K562 (cell line): Measurements from ENCODE around the gene MLX. TPM values are rescaled to one million over a fixed set of nuclear protein-coding genes. Genes with fewer than 3 reads are reported as not detected.
A peak's percentile ranks its signal among the peaks of the same experiment; 100 is the strongest.

Experiments
- ATAC-seq: fragments of 200-7000 bp; cut with Tn5 transposase; 3 replicates; pipeline ENCODE4 v1.9.1; 2020; ENCODE audit warnings: moderate library complexity
- BruUV-seq: library from RNA; stranded (reverse); fragments of 400-500 nt; replicated peaks from 2 replicates; lab custom pipeline; 2021; lab: Mats Ljungman, UMichigan
- CTCF ChIA-PET: fragments of 300-600 bp; formaldehyde crosslinking; extraction: SDS; loops from one replicate; lab custom pipeline; 2021; ENCODE audit warnings: low intra/inter-chr PET ratio; lab: Yijun Ruan, JAX
- POLR2A ChIA-PET: fragments of 300-600, 350-650 bp; sonication (Branson Sonifier 250); formaldehyde crosslinking; extraction: SDS; loops from one replicate; lab custom pipeline; 2021; ENCODE audit warnings: antibody characterized with exemption, inconsistent platforms; lab: Yijun Ruan, JAX
- DNase-seq, 4 experiments: peaks; one replicate each; pipeline versions ENCODE4 v3.0.0 to v3.0.0-alpha.2; 2011 to 2018; ENCODE audit warnings: low spot score in 3 of 4, mixed read lengths in 3 of 4; ENCODE audit errors: extremely low read depth in 1 of 4
- FAIRE-seq: peaks from 2 replicates; lab custom pipeline; 2011; peaks lifted over from hg19 to GRCh38; lab: Jason Lieb, UNC
- H2AFZ ChIP-seq: 2 replicates; pipeline ENCODE4 v1.6.0; 2011; ENCODE audit warnings: low read depth, low read length, control low read depth, inconsistent platforms
- H3K27ac ChIP-seq: fragments of 200-600 bp; 3 replicates; pipeline ENCODE4 v1.8.0; 2011; ENCODE audit warnings: low read depth, mild to moderate bottlenecking, control low read depth, inconsistent platforms, low read length, moderate library complexity, mixed read lengths; ENCODE audit errors: extremely low read depth
- H3K27me3 ChIP-seq, 2 experiments: fragments of 300-600 bp in 1 of 2; 2 replicates in 1 of 2; 3 replicates in 1 of 2; pipeline versions ENCODE4 v1.6.0 to v1.8.0; 2011; ENCODE audit warnings: inconsistent platforms in 2 of 2, low read length in 2 of 2, mild to moderate bottlenecking in 1 of 2, mixed read lengths in 1 of 2, moderate library complexity in 1 of 2; ENCODE audit not compliant: control insufficient read depth in 2 of 2, insufficient read depth in 2 of 2
- H3K36me3 ChIP-seq: fragments of 300-600 bp; 3 replicates; pipeline ENCODE4 v1.8.0; 2011; ENCODE audit warnings: mild to moderate bottlenecking, low read length, inconsistent platforms; ENCODE audit not compliant: control insufficient read depth, insufficient read depth
- H3K4me1 ChIP-seq, 2 experiments: fragments of 200-600 bp in 1 of 2; replicated peaks in 1 of 2; 2 replicates in 1 of 2; 3 replicates in 1 of 2; pipeline versions ENCODE4 v1.5.1 to v1.8.0; 2011; ENCODE audit warnings: inconsistent platforms in 2 of 2, low read length in 2 of 2, mild to moderate bottlenecking in 1 of 2, mixed read lengths in 1 of 2, moderate library complexity in 1 of 2; ENCODE audit not compliant: control insufficient read depth in 2 of 2, insufficient read depth in 2 of 2
- H3K4me2 ChIP-seq: 2 replicates; pipeline ENCODE4 v1.6.1; 2011; ENCODE audit warnings: low read length, control low read depth, inconsistent platforms, mixed read lengths; ENCODE audit not compliant: insufficient read depth
- H3K4me3 ChIP-seq: fragments of 200-600 bp; sonication (generic), shearing (Covaris generic); 2 replicates; pipeline ENCODE4 v1.5.1; 2016; ENCODE audit warnings: control low read depth, inconsistent platforms
- H3K79me2 ChIP-seq: fragments of 200-600 bp; 3 replicates; pipeline ENCODE4 v1.8.0; 2011; ENCODE audit warnings: low read length, inconsistent platforms; ENCODE audit not compliant: control insufficient read depth, insufficient read depth
- H3K9ac ChIP-seq, 2 experiments: 2 replicates each; pipeline versions ENCODE4 v1.6.0 to v1.6.1; 2011; ENCODE audit warnings: low read depth in 2 of 2, low read length in 2 of 2, control low read depth in 1 of 2, inconsistent platforms in 1 of 2, mild to moderate bottlenecking in 1 of 2, mixed read lengths in 1 of 2; ENCODE audit not compliant: insufficient read depth in 1 of 2
- H3K9me1 ChIP-seq: one replicate; pipeline ENCODE4 v1.6.0; 2011; ENCODE audit warnings: inconsistent platforms, mild to moderate bottlenecking, low read length, moderate library complexity; ENCODE audit not compliant: control insufficient read depth, insufficient read depth
- H3K9me3 ChIP-seq: replicated peaks from 2 replicates; pipeline ENCODE4 v1.5.1; 2011; ENCODE audit warnings: low read depth, low read length, inconsistent platforms; ENCODE audit not compliant: control insufficient read depth, insufficient read depth
- H4K20me1 ChIP-seq: replicated peaks from 2 replicates; pipeline ENCODE4 v1.6.1; 2011; ENCODE audit warnings: low read length, inconsistent platforms, mixed read lengths; ENCODE audit not compliant: control insufficient read depth, insufficient read depth
- BCOR ChIP-seq: fragments of 450-650 bp; IDR thresholded peaks from 2 replicates; pipeline ENCODE4 v1.6.1; 2016
- CSDE1 ChIP-seq, 2 experiments: fragments of 450-650 bp; IDR thresholded peaks; 2 replicates each; pipeline ENCODE4 v1.6.1; 2016; ENCODE audit warnings: mild to moderate bottlenecking in 1 of 2
- EP300 ChIP-seq: IDR thresholded peaks from 2 replicates; pipeline ENCODE4 v1.6.1; 2012; ENCODE audit warnings: low read length, improper control_type of control experiment
- KAT7 ChIP-seq: sonication (generic); formaldehyde crosslinking; IDR thresholded peaks from 2 replicates; pipeline ENCODE4 v1.8.0; 2022; ENCODE audit warnings: missing genetic modification reagents, mild to moderate bottlenecking, borderline replicate concordance
- KDM4B ChIP-seq, 2 experiments: fragments of 450-650 bp in 1 of 2; sonication (generic) in 1 of 2; IDR thresholded peaks; 2 replicates each; pipeline ENCODE4 v1.6.1; 2016 to 2017; ENCODE audit warnings: borderline replicate concordance in 2 of 2, antibody characterized with exemption in 1 of 2, low read depth in 1 of 2, mild to moderate bottlenecking in 1 of 2
- L3MBTL2 ChIP-seq: fragments of 450-650 bp; IDR thresholded peaks from 2 replicates; pipeline ENCODE4 v1.6.1; 2016; ENCODE audit warnings: mild to moderate bottlenecking, moderate library complexity
- NFIC ChIP-seq: fragments of 450-650 bp; IDR thresholded peaks from 2 replicates; pipeline ENCODE4 v1.6.1; 2017; ENCODE audit warnings: mild to moderate bottlenecking, inconsistent platforms
- PHF21A ChIP-seq: fragments of 450-650 bp; IDR thresholded peaks from 2 replicates; pipeline ENCODE4 v1.6.1; 2017; ENCODE audit warnings: low read depth, borderline replicate concordance
- TCF7 ChIP-seq: sonication (generic); IDR thresholded peaks from 2 replicates; pipeline ENCODE4 v1.6.1; 2016; ENCODE audit warnings: antibody characterized with exemption, borderline replicate concordance
- WGBS: fragments of 100-300 bp; shearing (Covaris generic); methylation state at CpG from one replicate; pipeline ENCODE4 v1.1.6; 2016; ENCODE audit warnings: low coverage, mixed read lengths; ENCODE audit not compliant: insufficient coverage; ENCODE audit errors: missing lambda C conversion rate; 5-methylcytosine and 5-hydroxymethylcytosine counted together
- in situ Hi-C: fragments of 300-500 bp; cut with MboI; formaldehyde crosslinking; loops from 4 replicates; pipeline ENCODE4 v1.15.0; 2018; ENCODE audit warnings: inconsistent platforms, mixed read lengths
- intact Hi-C: fragments of 100-400 bp; cut with micrococcal nuclease; formaldehyde crosslinking; loops from 2 replicates; pipeline ENCODE4 v1.14.2; 2022
- polyA plus RNA-seq, 8 experiments: library from polyadenylated mRNA; depleted of rRNA in 4 of 8; stranded (reverse) in 5 of 8; unstranded in 3 of 8; fragments of >200 nt; fragmentation: Nextera tagmentation in 2 of 8; fragmentation: Illumina TruSeq in 1 of 8; extraction: Ambion mirVana in 2 of 8; extraction: Trizol in 1 of 8; gene quantifications; 2 replicates each; pipeline versions ENCODE4 v1.2.1 to v1.2.3, GENCODE V29; 2011 to 2014; ENCODE audit warnings: inconsistent platforms in 1 of 8, missing spikeins in 1 of 8
- total RNA-seq, 7 experiments: library from RNA; depleted of rRNA in 6 of 7; stranded (reverse); fragments of >200 nt in 6 of 7; fragmentation: Illumina TruSeq in 2 of 7; extraction: Trizol in 2 of 7; gene quantifications; 2 replicates each; pipeline versions ENCODE4 v1.2.1 to v1.2.3, GENCODE V29; 2011 to 2021; ENCODE audit warnings: low replicate concordance in 1 of 7
- TF ChIP-seq, protein P1 (sequence below): fragments of 250-450 bp; sonication (Bioruptor Pico); IDR thresholded peaks from 2 replicates; pipeline ENCODE4 v1.4.0; 2020; ENCODE audit warnings: mild to moderate bottlenecking, moderate library complexity

The MLX gene
- total and polyA plus RNA-seq, 9 of the 15 experiments (the other 6 are each of a cell fraction or from before 2014, with no cell fraction given): 42.9 to 100 (median 58.9) TPM

DNA sequence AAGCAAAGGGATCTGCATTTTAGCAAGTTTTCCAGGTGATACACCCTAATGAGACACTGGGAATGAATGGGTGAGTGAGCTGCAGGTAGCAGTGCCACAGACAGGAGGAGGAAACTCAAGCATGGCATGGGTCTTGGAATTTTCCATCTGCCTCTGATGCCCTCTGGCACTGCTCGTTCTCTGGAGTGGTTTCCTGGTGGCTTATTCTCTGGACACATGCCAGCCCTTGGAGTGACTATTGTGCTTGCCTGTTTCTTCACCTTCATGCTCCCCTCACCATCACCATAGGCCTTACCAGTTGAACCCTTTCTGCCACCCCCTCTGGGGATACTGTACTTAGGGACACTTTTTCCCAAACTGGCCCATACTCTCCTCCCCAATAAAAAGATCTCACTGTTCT, 3.4 kb upstream of the MLX start:
- H3K27me3 ChIP-seq: no peaks in the 10 kb centered on the region
- ChIA-PET CTCF (no interaction called here), POLR2A (interaction anchor here (2.7 to 8.3 kb wide), 2 partner anchors 10 to 14 kb away, joined by 7 to 58 read pairs; partner anchors contain the start of gene PSMC3IP)
- no peaks in the 10 kb centered on the region for H3K9me3 ChIP-seq
- H3K9me1 ChIP-seq: no peaks in the 10 kb centered on the region
- peak overlapping the region; percentile 74 for H3K4me3 ChIP-seq
- peaks cover 45% of the 10 kb centered on the region for H3K36me3 ChIP-seq
- ATAC-seq (no peak), DNase-seq (no peak), FAIRE-seq (no peak)
- in situ Hi-C loops: no loop called here
- H4K20me1 ChIP-seq: no peaks in the 10 kb centered on the region
- WGBS: 32% methylated on average over 1 of the region's 1 CpG
- peak overlapping the region; percentile 92 for H3K4me2 ChIP-seq
- TF ChIP-seq KAT7 (0 out of 2 replicates have a peak, but pooled peaks have one; percentile 9), NFIC (peak; percentile 57), TCF7 (no peak), BCOR (no peak)
- intact Hi-C loops: no loop called here
- peak overlapping the region; percentile 88 for H3K27ac ChIP-seq
- BruUV-seq: no TSS peak
- H2AFZ ChIP-seq: no peak overlapping the region
- peaks cover 49% of the 10 kb centered on the region for H3K79me2 ChIP-seq
- H3K4me1 ChIP-seq: peaks cover 25 to 70% of the 10 kb centered on the region in 2 experiments
- peak overlapping the region; percentile 93 to 99 for H3K9ac ChIP-seq

DNA sequence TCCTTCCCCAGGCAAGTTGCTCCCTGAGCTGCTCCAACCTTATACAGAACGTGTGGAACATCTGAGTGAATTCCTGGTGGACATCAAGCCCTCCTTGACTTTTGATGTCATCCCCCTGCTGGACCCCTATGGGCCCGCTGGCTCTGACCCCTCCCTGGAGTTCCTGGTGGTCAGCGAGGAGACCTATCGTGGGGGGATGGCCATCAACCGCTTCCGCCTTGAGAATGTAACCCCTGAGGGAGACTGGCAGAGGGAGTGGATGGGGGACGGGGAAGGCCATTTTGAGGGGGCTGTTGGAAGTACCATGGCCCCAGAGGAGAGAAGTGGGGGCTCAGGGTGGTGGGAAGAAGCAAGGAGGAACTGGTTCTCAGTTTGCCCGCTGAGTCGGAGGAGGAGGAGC, 3.0 kb upstream of the MLX start:
- CTCF ChIA-PET: no interaction called here
- BruUV-seq: no TSS peak
- Histone ChIP-seq H3K4me3 (peak overlapping the region; percentile 74; the same call in 1 of the 2 replicates), H3K36me3 (peaks cover 49% of the 10 kb centered on the region), H2AFZ (no peak overlapping the region), H3K9me1 (no peaks in the 10 kb centered on the region), H3K27ac (peak overlapping the region; percentile 88; the same call in 2 of the 3 replicates), H4K20me1 (no peaks in the 10 kb centered on the region), H3K4me2 (peak overlapping the region; percentile 92), H3K4me1 (peaks cover 29 to 72% of the 10 kb centered on the region in 2 experiments), H3K9me3 (no peaks in the 10 kb centered on the region), H3K9ac (peak overlapping the region; percentile 93 to 99), H3K27me3 (no peaks in the 10 kb centered on the region), H3K79me2 (peaks cover 53% of the 10 kb centered on the region)
- intact Hi-C loops: no loop called here
- POLR2A ChIA-PET: interaction anchor here (1.2 to 8.3 kb wide), 3 partner anchors 10 to 23 kb away, joined by 4 to 58 read pairs (median 7); partner anchors contain the start of gene PSMC3IP
- ATAC-seq: no peak
- TF ChIP-seq CSDE1 (IDR thresholded peaks at IDR 0.05) (no peak), PHF21A (no peak), EP300 (no peak), KDM4B (IDR thresholded peaks at IDR 0.05; ENCODE audit: borderline replicate concordance in 2 of 2, low read depth in 1 of 2) (no peak), L3MBTL2 (no peak)
- TF ChIP-seq, protein P1, sequence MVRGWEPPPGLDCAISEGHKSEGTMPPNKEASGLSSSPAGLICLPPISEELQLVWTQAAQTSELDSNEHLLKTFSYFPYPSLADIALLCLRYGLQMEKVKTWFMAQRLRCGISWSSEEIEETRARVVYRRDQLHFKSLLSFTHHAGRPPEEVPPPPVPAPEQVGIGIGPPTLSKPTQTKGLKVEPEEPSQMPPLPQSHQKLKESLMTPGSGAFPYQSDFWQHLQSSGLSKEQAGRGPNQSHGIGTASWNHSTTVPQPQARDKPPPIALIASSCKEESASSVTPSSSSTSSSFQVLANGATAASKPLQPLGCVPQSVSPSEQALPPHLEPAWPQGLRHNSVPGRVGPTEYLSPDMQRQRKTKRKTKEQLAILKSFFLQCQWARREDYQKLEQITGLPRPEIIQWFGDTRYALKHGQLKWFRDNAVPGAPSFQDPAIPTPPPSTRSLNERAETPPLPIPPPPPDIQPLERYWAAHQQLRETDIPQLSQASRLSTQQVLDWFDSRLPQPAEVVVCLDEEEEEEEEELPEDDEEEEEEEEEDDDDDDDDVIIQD (CRISPR knock-in tag): no peak
- no peak for FAIRE-seq
- no peak for DNase-seq
- 66% methylated on average over 9 of the region's 9 CpGs for WGBS
- in situ Hi-C loops: no loop called here
